ENCODE data around the gene POLR3H. TPM values are rescaled to one million over a fixed set of nuclear protein-coding genes. Genes with fewer than 3 reads are reported as not detected.

POLR3H gene
- total and polyA plus RNA-seq, 12 donors = 18.7 to 92.6 (median 45.4) TPM

- WGBS, 4 donors = 29 to 40% (median 31%) methylated on average over 15 to 19 of the region's 19 CpGs
- H3K4me1 ChIP-seq (replicated peaks in 1 of 2) = peaks cover 24 to 37% of the 10 kb centered on the region in 2 donors
- no peak overlapping the region for H3K4me3 ChIP-seq
- H3K27me3 ChIP-seq = no peaks in the 10 kb centered on the region
- H3K27ac ChIP-seq = peak overlapping the region; percentile 49 to 86 (median 71)
- peak; percentile 75 to 92 (median 86) for DNase-seq
- H3K9me3 ChIP-seq (replicated peaks in 1 of 3) = no peaks in the 10 kb centered on the region
- intact Hi-C loops (cut with DNase I) = no loop called here
- TF ChIP-seq CTCF (IDR thresholded peaks at IDR 0.05) (no peak), POLR2A (IDR thresholded peaks at IDR 0.05) (no peak)
- H3K36me3 ChIP-seq (replicated peaks in 1 of 2) = no peaks in the 10 kb centered on the region
Observed at GRCh38 chr22:41557401-41558240, 13.4 kb upstream of the POLR3H start.

GRCh38 chr22:41556561-41556960 lies 12.3 kb upstream of the POLR3H start:
- H3K36me3 ChIP-seq (replicated peaks in 1 of 2) = no peaks in the 10 kb centered on the region
- TF ChIP-seq POLR2A (IDR thresholded peaks at IDR 0.05) (no peak), CTCF (IDR thresholded peaks at IDR 0.05) (no peak)
- H3K27ac ChIP-seq = peak overlapping the region in 2 of 5 donors; percentile 83 to 86
- intact Hi-C loops (cut with DNase I) = no loop called here
- DNase-seq = no peak
- no peaks in the 10 kb centered on the region for H3K9me3 ChIP-seq (replicated peaks in 1 of 3)
- no peaks in the 10 kb centered on the region for H3K27me3 ChIP-seq
- WGBS, 4 donors = 85 to 90% (median 88%) methylated on average over 10 of the region's 10 CpGs
- H3K4me3 ChIP-seq = no peak overlapping the region
- H3K4me1 ChIP-seq (replicated peaks in 1 of 2) = peaks cover 21 to 27% of the 10 kb centered on the region in 2 donors

DNA sequence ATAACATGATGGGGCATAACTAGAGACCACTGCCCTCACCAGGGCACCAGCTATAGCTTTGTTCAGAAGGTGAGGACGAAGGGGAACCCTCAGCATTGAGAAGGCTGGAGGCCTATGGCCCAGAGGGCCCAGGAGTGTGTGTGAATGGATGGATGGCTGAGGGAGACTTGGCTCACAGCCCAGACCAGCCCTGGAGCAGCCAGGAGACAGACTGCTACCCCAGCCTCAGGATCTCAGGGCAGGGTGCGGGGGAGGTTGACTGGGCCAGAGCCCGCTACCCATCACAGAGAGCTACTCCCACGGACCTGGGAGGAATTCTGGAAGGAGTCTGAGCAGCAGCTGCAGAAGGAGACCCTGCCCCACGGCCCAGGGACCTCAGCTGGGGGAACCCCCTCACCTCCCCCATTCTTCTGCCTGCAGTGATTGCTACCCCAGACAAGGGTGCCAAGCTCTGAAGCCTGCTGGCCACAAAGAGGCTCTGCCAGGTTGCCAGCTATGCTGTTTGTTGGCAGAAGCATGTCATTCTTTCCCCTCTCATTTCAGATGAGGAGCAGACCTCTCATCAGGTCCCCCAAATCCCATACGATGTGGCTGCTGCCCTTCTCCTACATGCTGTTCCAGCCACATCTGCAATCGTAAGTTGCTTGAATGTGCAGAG lies 11.2 kb upstream of the POLR3H start:
- 75 to 96% (median 83%) methylated on average over 3 to 7 of the region's 7 CpGs for WGBS, 4 donors
- Histone ChIP-seq H3K4me1 (replicated peaks in 1 of 2) (peaks cover 19 to 24% of the 10 kb centered on the region in 2 donors), H3K27ac (no peak overlapping the region), H3K9me3 (replicated peaks in 1 of 3) (no peaks in the 10 kb centered on the region), H3K27me3 (no peaks in the 10 kb centered on the region), H3K36me3 (replicated peaks in 1 of 2) (no peaks in the 10 kb centered on the region), H3K4me3 (no peak overlapping the region)
- TF ChIP-seq CTCF (IDR thresholded peaks at IDR 0.05) (no peak), POLR2A (IDR thresholded peaks at IDR 0.05) (no peak)
- DNase-seq = peak in 2 of 7 donors; percentile 21 to 33
- intact Hi-C loops (cut with DNase I) = no loop called here

- no peaks in the 10 kb centered on the region for H3K36me3 ChIP-seq (replicated peaks in 1 of 2)
- no peak overlapping the region for H3K27ac ChIP-seq
- peaks cover 1 to 3% of the 10 kb centered on the region in 2 donors for H3K4me1 ChIP-seq (replicated peaks in 1 of 2)
- no peaks in the 10 kb centered on the region for H3K9me3 ChIP-seq (replicated peaks in 1 of 3)
- DNase-seq = no peak
- H3K4me3 ChIP-seq = no peak overlapping the region
- WGBS, 4 donors = 71 to 76% (median 73%) methylated on average over 10 to 11 of the region's 11 CpGs
- no peak for TF ChIP-seq POLR2A (IDR thresholded peaks at IDR 0.05)
- no peak for TF ChIP-seq CTCF (IDR thresholded peaks at IDR 0.05)
- no peaks in the 10 kb centered on the region for H3K27me3 ChIP-seq
- intact Hi-C loops (cut with DNase I) = no loop called here
Observed at GRCh38 chr22:41551877-41552582, 7.8 kb upstream of the POLR3H start.

All from adrenal gland (tissue), 12 donors.